Activated naive CD4-positive, alpha-beta T cell treated with anti-CD3 and anti-CD28 coated beads for 36 hours (primary cell): ENCODE measurements around the gene CLIC1. TPM values are rescaled to one million over a fixed set of nuclear protein-coding genes. Genes with fewer than 3 reads are reported as not detected.
A peak's percentile ranks its signal among the peaks of the same experiment; 100 is the strongest.

ENCODE experiments used
- CTCF ChIA-PET: fragments of 350-600 bp; sonication (Branson Sonifier 250); formaldehyde crosslinking; loops from one replicate; lab custom pipeline; 2021; ENCODE audit warnings: antibody characterized with exemption; lab: Charles Lee
- DNase-seq: peaks from one replicate; pipeline ENCODE4 v3.0.0-alpha.2; 2020
- H3K27ac Mint-ChIP-seq: one replicate; pipeline ENCODE4 v1.8.0; 2021; ENCODE audit warnings: mild to moderate bottlenecking, mixed read lengths
- H3K27me3 Mint-ChIP-seq: one replicate; pipeline ENCODE4 v1.8.0; 2021; ENCODE audit warnings: low read depth, mixed read lengths
- H3K36me3 Mint-ChIP-seq: one replicate; pipeline ENCODE4 v1.8.0; 2021; ENCODE audit warnings: low read depth, mixed read lengths
- H3K4me1 Mint-ChIP-seq: one replicate; pipeline ENCODE4 v1.8.0; 2021; ENCODE audit warnings: low read depth, mixed read lengths
- H3K4me3 Mint-ChIP-seq: one replicate; pipeline ENCODE4 v1.8.0; 2021; ENCODE audit warnings: mild to moderate bottlenecking, moderate library complexity, mixed read lengths
- H3K9me3 Mint-ChIP-seq: one replicate; pipeline ENCODE4 v1.8.0; 2021; ENCODE audit warnings: mixed read lengths
- intact Hi-C: fragments of 100-400 bp; cut with micrococcal nuclease; formaldehyde crosslinking; loops from one replicate; pipeline ENCODE4 v1.15.1; 2023
- total RNA-seq, 2 experiments: library from RNA; stranded (reverse); gene quantifications; one replicate each; pipeline ENCODE4 v1.2.3, GENCODE V29; 2021

Gene CLIC1
- total RNA-seq, 2 experiments from 2014 or later: 348 to 353 TPM

- DNase-seq: peak; percentile 83
- Mint-ChIP-seq H3K27ac (peak overlapping the region; percentile 93), H3K36me3 (peaks cover 36% of the 10 kb centered on the region), H3K9me3 (no peaks in the 10 kb centered on the region), H3K27me3 (no peaks in the 10 kb centered on the region), H3K4me3 (peak overlapping the region; percentile 93), H3K4me1 (peaks cover 54% of the 10 kb centered on the region)
- CTCF ChIA-PET: interaction anchor here (0.7 to 1.2 kb wide), 3 partner anchors 9 to 95 kb away, joined by 3 to 6 read pairs (median 3); no protein-coding TSS in a partner anchor
- intact Hi-C loops: loop anchor here (5.0 kb wide), 4 partner anchors 158 to 1107 kb away; partner anchors contain the start of genes EHMT2, GPSM3, PBX2 and PSMB8
Measured at GRCh38 chr6:31734821-31735406, 1.4 kb downstream of the CLIC1 start.

- Mint-ChIP-seq H3K27ac (peak overlapping the region; percentile 93), H3K27me3 (no peaks in the 10 kb centered on the region), H3K9me3 (no peaks in the 10 kb centered on the region), H3K36me3 (peaks cover 34% of the 10 kb centered on the region), H3K4me3 (peak overlapping the region; percentile 93), H3K4me1 (peaks cover 55% of the 10 kb centered on the region)
- CTCF ChIA-PET: interaction anchor here (0.7 to 1.5 kb wide), 3 partner anchors 8 to 96 kb away, joined by 3 to 6 read pairs (median 5); no protein-coding TSS in a partner anchor
- DNase-seq: no peak
- intact Hi-C loops: no loop called here
Measured at GRCh38 chr6:31734247-31734820, 2.0 kb downstream of the CLIC1 start.

GRCh38 chr6:31733734-31734133 is 2.6 kb downstream of the CLIC1 start:
- DNase-seq: no peak
- intact Hi-C loops: no loop called here
- CTCF ChIA-PET: interaction anchor here (0.7 to 1.5 kb wide), 2 partner anchors 36 to 112 kb away, joined by 3 to 5 read pairs; no protein-coding TSS in a partner anchor
- peak overlapping the region; percentile 48 for H3K4me3 Mint-ChIP-seq
- peaks cover 54% of the 10 kb centered on the region for H3K4me1 Mint-ChIP-seq
- H3K27me3 Mint-ChIP-seq: no peaks in the 10 kb centered on the region
- H3K27ac Mint-ChIP-seq: peak overlapping the region; percentile 93
- H3K36me3 Mint-ChIP-seq: peaks cover 34% of the 10 kb centered on the region
- H3K9me3 Mint-ChIP-seq: no peaks in the 10 kb centered on the region

GRCh38 chr6:31732029-31732428 is 4.3 kb downstream of the CLIC1 start:
- peaks cover 37% of the 10 kb centered on the region for H3K36me3 Mint-ChIP-seq
- intact Hi-C loops: no loop called here
- peaks cover 51% of the 10 kb centered on the region for H3K4me1 Mint-ChIP-seq

GRCh38 chr6:31730631-31731086 is 5.7 kb downstream of the CLIC1 start:
- CTCF ChIA-PET: interaction anchor here (0.7 to 2.9 kb wide), 9 partner anchors 10 to 222 kb away, joined by 3 to 12 read pairs (median 4); partner anchors contain the start of genes LSM2, LY6G6D and MSH5
- Mint-ChIP-seq H3K9me3 (no peaks in the 10 kb centered on the region), H3K36me3 (peaks cover 33% of the 10 kb centered on the region), H3K27ac (peak overlapping the region; percentile 50), H3K27me3 (no peaks in the 10 kb centered on the region), H3K4me3 (peak overlapping the region; percentile 79), H3K4me1 (peaks cover 58% of the 10 kb centered on the region)
- no peak for DNase-seq
- intact Hi-C loops: no loop called here

More at GRCh38 chr6:31732029-31732428, 4.3 kb downstream of the CLIC1 start:
- DNase-seq: no peak
- no peaks in the 10 kb centered on the region for H3K27me3 Mint-ChIP-seq
- no peaks in the 10 kb centered on the region for H3K9me3 Mint-ChIP-seq
- CTCF ChIA-PET: interaction anchor here (1.0 to 2.9 kb wide), 2 partner anchors 17 to 38 kb away, joined by 4 to 12 read pairs; partner anchors contain the start of gene LY6G6D
- H3K4me3 Mint-ChIP-seq: no peak overlapping the region
- peak overlapping the region; percentile 1 for H3K27ac Mint-ChIP-seq

GRCh38 chr6:31729979-31730630 is 6.2 kb downstream of the CLIC1 start:
- intact Hi-C loops: loop anchor here (1.0 to 2.0 kb wide), 4 partner anchors 8 to 100 kb away; partner anchors contain the start of gene VARS1
- CTCF ChIA-PET: interaction anchor here (0.7 to 3.4 kb wide), 14 partner anchors 7 to 222 kb away, joined by 3 to 22 read pairs (median 4); partner anchors contain the start of genes CLIC1, GPANK1, LSM2 and LY6G6D
- Mint-ChIP-seq H3K36me3 (peaks cover 30% of the 10 kb centered on the region), H3K9me3 (no peaks in the 10 kb centered on the region), H3K27ac (peak overlapping the region; percentile 50), H3K4me3 (peak overlapping the region; percentile 79), H3K27me3 (no peaks in the 10 kb centered on the region), H3K4me1 (peaks cover 60% of the 10 kb centered on the region)
- peak; percentile 60 for DNase-seq

GRCh38 chr6:31729515-31729978 is 6.8 kb downstream of the CLIC1 start:
- peak overlapping the region; percentile 72 for H3K27ac Mint-ChIP-seq
- peaks cover 59% of the 10 kb centered on the region for H3K4me1 Mint-ChIP-seq
- intact Hi-C loops: loop anchor here (1.0 to 2.0 kb wide), 4 partner anchors 9 to 101 kb away; partner anchors contain the start of gene VARS1
- no peaks in the 10 kb centered on the region for H3K9me3 Mint-ChIP-seq
- peak overlapping the region; percentile 79 for H3K4me3 Mint-ChIP-seq
- peaks cover 25% of the 10 kb centered on the region for H3K36me3 Mint-ChIP-seq
- CTCF ChIA-PET: interaction anchor here (0.7 to 3.4 kb wide), 14 partner anchors 8 to 223 kb away, joined by 3 to 22 read pairs (median 4); partner anchors contain the start of genes CLIC1, GPANK1, LSM2 and LY6G6D
- peak; percentile 81 for DNase-seq
- H3K27me3 Mint-ChIP-seq: no peaks in the 10 kb centered on the region

- Mint-ChIP-seq H3K27me3 (no peaks in the 10 kb centered on the region), H3K36me3 (peaks cover 20% of the 10 kb centered on the region), H3K27ac (peak within 1 kb of the TSS; percentile 72), H3K4me1 (peaks cover 54% of the 10 kb centered on the region), H3K9me3 (no peaks in the 10 kb centered on the region), H3K4me3 (peak within 1 kb of the TSS; percentile 79)
- CTCF ChIA-PET: interaction anchor here (0.8 to 3.4 kb wide), 12 partner anchors 9 to 102 kb away, joined by 3 to 22 read pairs (median 4); partner anchors contain the start of genes CLIC1, LSM2, LY6G6D and MSH5
- intact Hi-C loops: loop anchor here (1.0 to 2.0 kb wide), 4 partner anchors 9 to 101 kb away; partner anchors contain the start of gene VARS1
- DNase-seq: no peak
Measured at GRCh38 chr6:31728767-31729514, 7.4 kb downstream of the CLIC1 start, which contains the start of gene DDAH2. Gene DDAH2, minus strand, starts transcription at chr6:31729299. Its CDS starts 138 bp downstream, at chr6:31729161.

- no peak for DNase-seq
- Mint-ChIP-seq H3K9me3 (no peaks in the 10 kb centered on the region), H3K4me1 (peaks cover 46% of the 10 kb centered on the region), H3K4me3 (no peak overlapping the region), H3K36me3 (peaks cover 10% of the 10 kb centered on the region), H3K27ac (peak overlapping the region; percentile 55), H3K27me3 (no peaks in the 10 kb centered on the region)
- CTCF ChIA-PET: interaction anchor here (0.6 to 3.4 kb wide), 9 partner anchors 9 to 195 kb away, joined by 3 to 22 read pairs (median 3); partner anchors contain the start of genes ABHD16A and CLIC1
- intact Hi-C loops: loop anchor here (2.0 kb wide), 1 partner anchor 67 kb away; the partner anchor contains the start of gene VARS1
Measured at GRCh38 chr6:31727717-31728671, 8.3 kb downstream of the CLIC1 start.

- Mint-ChIP-seq H3K9me3 (no peaks in the 10 kb centered on the region), H3K36me3 (peaks cover 9% of the 10 kb centered on the region), H3K27me3 (no peaks in the 10 kb centered on the region), H3K4me1 (peaks cover 46% of the 10 kb centered on the region), H3K27ac (peak overlapping the region; percentile 55), H3K4me3 (no peak overlapping the region)
- intact Hi-C loops: no loop called here
- peak; percentile 57 for DNase-seq
- CTCF ChIA-PET: interaction anchor here (0.6 to 3.4 kb wide), 7 partner anchors 10 to 196 kb away, joined by 3 to 22 read pairs (median 3); partner anchors contain the start of genes ABHD16A and CLIC1
Measured at GRCh38 chr6:31727034-31727716, 9.2 kb downstream of the CLIC1 start.
